ENCODE data around the gene ZNF662.

ZNF662 gene

DNA sequence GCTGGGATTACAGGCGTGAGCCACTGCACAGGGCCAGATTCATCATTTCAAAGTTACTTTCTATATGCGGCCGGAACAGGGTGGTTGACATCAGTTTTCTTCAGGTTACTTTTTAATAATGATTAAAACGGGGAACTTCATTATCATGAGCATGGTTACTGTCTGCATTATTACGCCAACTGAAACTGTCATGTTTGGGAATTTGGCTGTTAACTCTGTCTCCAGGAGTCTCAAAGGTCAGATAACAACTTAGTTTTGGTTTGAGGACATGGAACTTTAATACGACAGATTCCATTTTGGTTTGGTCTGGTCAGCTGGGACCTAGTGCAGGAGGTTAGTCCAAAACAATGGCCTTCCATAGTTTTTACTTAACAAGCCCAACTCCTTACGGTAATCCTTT is 38.8 kb upstream of the ZNF662 start:
- Histone ChIP-seq H3K27me3 (ENCODE audit: insufficient read depth, low read depth) (no peaks in the 10 kb centered on the region), H3K9ac (no peak overlapping the region), H3K4me3 (IDR thresholded peaks at IDR 0.05; ENCODE audit: insufficient read depth, low read depth, low read length) (no peak overlapping the region), H3K36me3 (ENCODE audit: insufficient read depth) (no peaks in the 10 kb centered on the region), H3K27ac (no peak overlapping the region), H3K79me2 (ENCODE audit: insufficient read depth, low read depth) (no peaks in the 10 kb centered on the region), H2AFZ (ENCODE audit: low read depth) (no peak overlapping the region), H4K20me1 (ENCODE audit: insufficient read depth) (no peaks in the 10 kb centered on the region), H3K4me1 (ENCODE audit: low read depth, poor library complexity, severe bottlenecking) (no peaks in the 10 kb centered on the region), H3K4me2 (no peak overlapping the region)
- TF ChIP-seq, protein P1, sequence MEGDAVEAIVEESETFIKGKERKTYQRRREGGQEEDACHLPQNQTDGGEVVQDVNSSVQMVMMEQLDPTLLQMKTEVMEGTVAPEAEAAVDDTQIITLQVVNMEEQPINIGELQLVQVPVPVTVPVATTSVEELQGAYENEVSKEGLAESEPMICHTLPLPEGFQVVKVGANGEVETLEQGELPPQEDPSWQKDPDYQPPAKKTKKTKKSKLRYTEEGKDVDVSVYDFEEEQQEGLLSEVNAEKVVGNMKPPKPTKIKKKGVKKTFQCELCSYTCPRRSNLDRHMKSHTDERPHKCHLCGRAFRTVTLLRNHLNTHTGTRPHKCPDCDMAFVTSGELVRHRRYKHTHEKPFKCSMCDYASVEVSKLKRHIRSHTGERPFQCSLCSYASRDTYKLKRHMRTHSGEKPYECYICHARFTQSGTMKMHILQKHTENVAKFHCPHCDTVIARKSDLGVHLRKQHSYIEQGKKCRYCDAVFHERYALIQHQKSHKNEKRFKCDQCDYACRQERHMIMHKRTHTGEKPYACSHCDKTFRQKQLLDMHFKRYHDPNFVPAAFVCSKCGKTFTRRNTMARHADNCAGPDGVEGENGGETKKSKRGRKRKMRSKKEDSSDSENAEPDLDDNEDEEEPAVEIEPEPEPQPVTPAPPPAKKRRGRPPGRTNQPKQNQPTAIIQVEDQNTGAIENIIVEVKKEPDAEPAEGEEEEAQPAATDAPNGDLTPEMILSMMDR (conservative IDR thresholded peaks at IDR 0.05; ENCODE audit: low read depth, low read length) = no peak

DNA sequence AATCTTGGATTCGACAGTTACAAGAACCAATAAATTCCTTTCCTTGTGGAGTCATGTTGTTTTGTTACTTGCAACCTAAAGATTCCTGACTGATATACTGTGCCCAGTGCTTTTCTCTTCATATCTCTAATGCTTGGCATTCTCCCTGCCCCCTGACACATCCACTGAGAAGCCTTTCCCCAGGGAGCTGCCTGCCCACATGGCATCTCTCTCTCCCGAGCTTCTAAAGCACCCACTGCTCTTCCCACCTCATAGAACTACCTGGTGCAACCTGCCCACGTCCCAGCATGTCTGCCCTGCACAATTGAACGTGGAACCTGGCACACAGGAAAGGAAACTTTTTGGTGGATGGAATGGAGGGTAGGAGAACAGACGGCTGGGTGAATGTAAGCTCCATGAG is 37.1 kb upstream of the ZNF662 start:
- Histone ChIP-seq H3K79me2 (ENCODE audit: insufficient read depth, low read depth) (no peaks in the 10 kb centered on the region), H3K9ac (no peak overlapping the region), H3K27ac (no peak overlapping the region), H4K20me1 (ENCODE audit: insufficient read depth) (no peaks in the 10 kb centered on the region), H3K36me3 (ENCODE audit: insufficient read depth) (no peaks in the 10 kb centered on the region), H3K27me3 (ENCODE audit: insufficient read depth, low read depth) (no peaks in the 10 kb centered on the region), H2AFZ (ENCODE audit: low read depth) (no peak overlapping the region), H3K4me1 (ENCODE audit: low read depth, poor library complexity, severe bottlenecking) (no peaks in the 10 kb centered on the region), H3K4me3 (IDR thresholded peaks at IDR 0.05; ENCODE audit: insufficient read depth, low read depth, low read length) (no peak overlapping the region), H3K4me2 (no peak overlapping the region)
- TF ChIP-seq, protein P1 (conservative IDR thresholded peaks at IDR 0.05; ENCODE audit: low read depth, low read length) = no peak

- no peaks in the 10 kb centered on the region for H3K36me3 ChIP-seq (ENCODE audit: insufficient read depth)
- TF ChIP-seq, protein P1 (conservative IDR thresholded peaks at IDR 0.05; ENCODE audit: low read depth, low read length) = no peak
- H3K79me2 ChIP-seq (ENCODE audit: insufficient read depth, low read depth) = no peaks in the 10 kb centered on the region
- no peak overlapping the region for H3K9ac ChIP-seq
- no peaks in the 10 kb centered on the region for H3K4me1 ChIP-seq (ENCODE audit: low read depth, poor library complexity, severe bottlenecking)
- no peaks in the 10 kb centered on the region for H3K27me3 ChIP-seq (ENCODE audit: insufficient read depth, low read depth)
- no peaks in the 10 kb centered on the region for H4K20me1 ChIP-seq (ENCODE audit: insufficient read depth)
- H3K27ac ChIP-seq = no peak overlapping the region
- H2AFZ ChIP-seq (ENCODE audit: low read depth) = no peak overlapping the region
- no peak overlapping the region for H3K4me3 ChIP-seq (IDR thresholded peaks at IDR 0.05; ENCODE audit: insufficient read depth, low read depth, low read length)
- no peak overlapping the region for H3K4me2 ChIP-seq
These were observed 34.2 kb upstream of the ZNF662 start for GRCh38 chr3:42871592-42872196.

DNA sequence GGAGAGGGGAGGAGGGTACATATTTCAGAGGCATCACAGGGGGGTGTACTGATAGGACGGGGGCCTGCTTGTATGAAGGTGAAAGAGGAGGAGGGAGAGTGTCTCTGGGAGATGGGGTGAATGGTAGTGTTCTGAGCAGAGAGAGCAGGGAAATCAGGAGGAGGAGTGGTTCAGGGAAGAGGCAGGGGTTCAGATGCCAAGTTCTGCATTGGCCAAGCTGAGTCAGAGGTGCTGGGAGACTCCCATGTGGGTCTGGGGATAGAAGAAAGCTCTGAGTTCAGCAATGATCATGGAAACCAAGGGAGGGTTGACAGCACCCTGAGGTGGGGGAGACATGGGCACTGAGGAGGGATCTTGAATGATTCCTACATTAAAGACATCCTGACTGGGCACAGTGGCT is 33.2 kb upstream of the ZNF662 start:
- Histone ChIP-seq H3K36me3 (ENCODE audit: insufficient read depth) (no peaks in the 10 kb centered on the region), H3K4me2 (no peak overlapping the region), H3K4me3 (IDR thresholded peaks at IDR 0.05; ENCODE audit: insufficient read depth, low read depth, low read length) (no peak overlapping the region), H3K4me1 (ENCODE audit: low read depth, poor library complexity, severe bottlenecking) (no peaks in the 10 kb centered on the region), H2AFZ (ENCODE audit: low read depth) (no peak overlapping the region), H3K27me3 (ENCODE audit: insufficient read depth, low read depth) (no peaks in the 10 kb centered on the region), H3K27ac (no peak overlapping the region), H3K9ac (no peak overlapping the region), H4K20me1 (ENCODE audit: insufficient read depth) (no peaks in the 10 kb centered on the region), H3K79me2 (ENCODE audit: insufficient read depth, low read depth) (no peaks in the 10 kb centered on the region)
- TF ChIP-seq, protein P1 (conservative IDR thresholded peaks at IDR 0.05; ENCODE audit: low read depth, low read length) = no peak

Data from KMS-11 (cell line).